ENCODE measurements around the gene E2F6. TPM values are rescaled to one million over a fixed set of nuclear protein-coding genes. Genes with fewer than 3 reads are reported as not detected.

The E2F6 gene
- total and polyA plus RNA-seq, 2 donors from 2014 or later, result 7.8 to 12.7 TPM

DNA sequence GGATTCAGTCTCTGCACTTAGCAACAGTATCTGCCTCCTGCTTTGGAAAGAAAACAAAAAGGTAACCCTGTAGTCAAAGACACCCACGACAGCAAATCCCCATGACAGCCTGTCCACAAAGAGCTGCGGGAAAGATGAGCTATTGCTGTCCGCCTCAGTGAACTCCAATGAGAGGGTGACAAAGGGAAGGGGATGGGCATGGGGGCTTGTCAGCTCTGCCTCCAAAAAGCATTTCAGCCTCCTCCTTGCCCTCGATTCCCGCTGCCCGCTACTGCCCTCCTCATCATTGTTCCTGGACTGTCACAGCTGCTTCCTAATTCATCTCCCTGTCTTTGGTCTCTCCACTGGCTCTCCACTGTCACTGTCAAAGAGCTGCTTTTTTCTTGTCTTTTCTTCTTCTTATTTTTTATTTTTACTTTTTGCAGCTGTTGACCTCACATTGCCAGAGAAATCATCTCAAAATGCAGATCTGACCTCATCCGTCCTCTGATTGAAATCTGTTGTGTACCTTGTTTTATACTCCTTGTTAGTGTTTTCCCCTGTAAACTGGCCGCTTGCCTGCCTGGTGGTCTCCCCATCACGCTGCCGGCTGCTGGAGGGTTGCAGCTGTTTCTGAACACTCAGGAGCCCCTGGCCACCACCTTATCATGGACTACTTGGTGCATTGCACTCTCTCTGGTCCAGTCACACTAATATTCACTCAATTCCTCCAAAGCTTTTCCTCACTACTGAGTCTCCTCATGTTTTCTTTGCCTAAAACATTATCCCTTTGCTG is 7.9 kb upstream of the E2F6 start:
- no peaks in the 10 kb centered on the region for H3K36me3 ChIP-seq (ENCODE audit: control insufficient read depth in 2 of 3, insufficient read depth in 3 of 3, low read length in 3 of 3)
- H3K27me3 ChIP-seq (ENCODE audit: control insufficient read depth, insufficient read depth, low read length), result no peaks in the 10 kb centered on the region
- H3K9me3 ChIP-seq (ENCODE audit: control insufficient read depth in 2 of 3, insufficient read depth in 1 of 3, low read length in 3 of 3), result no peaks in the 10 kb centered on the region
- intact Hi-C loops (cut with DNase I), result loop anchor here (10.0 kb wide), 1 partner anchor 311 kb away; no protein-coding TSS in a partner anchor
- H3K9ac ChIP-seq (ENCODE audit: low read length in 3 of 3), result no peak overlapping the region
- TF ChIP-seq, protein P1, sequence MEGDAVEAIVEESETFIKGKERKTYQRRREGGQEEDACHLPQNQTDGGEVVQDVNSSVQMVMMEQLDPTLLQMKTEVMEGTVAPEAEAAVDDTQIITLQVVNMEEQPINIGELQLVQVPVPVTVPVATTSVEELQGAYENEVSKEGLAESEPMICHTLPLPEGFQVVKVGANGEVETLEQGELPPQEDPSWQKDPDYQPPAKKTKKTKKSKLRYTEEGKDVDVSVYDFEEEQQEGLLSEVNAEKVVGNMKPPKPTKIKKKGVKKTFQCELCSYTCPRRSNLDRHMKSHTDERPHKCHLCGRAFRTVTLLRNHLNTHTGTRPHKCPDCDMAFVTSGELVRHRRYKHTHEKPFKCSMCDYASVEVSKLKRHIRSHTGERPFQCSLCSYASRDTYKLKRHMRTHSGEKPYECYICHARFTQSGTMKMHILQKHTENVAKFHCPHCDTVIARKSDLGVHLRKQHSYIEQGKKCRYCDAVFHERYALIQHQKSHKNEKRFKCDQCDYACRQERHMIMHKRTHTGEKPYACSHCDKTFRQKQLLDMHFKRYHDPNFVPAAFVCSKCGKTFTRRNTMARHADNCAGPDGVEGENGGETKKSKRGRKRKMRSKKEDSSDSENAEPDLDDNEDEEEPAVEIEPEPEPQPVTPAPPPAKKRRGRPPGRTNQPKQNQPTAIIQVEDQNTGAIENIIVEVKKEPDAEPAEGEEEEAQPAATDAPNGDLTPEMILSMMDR (IDR thresholded peaks at IDR 0.05; ENCODE audit: borderline replicate concordance, extremely low read depth, insufficient read depth), result no peak
- no peak overlapping the region for H3K4me3 ChIP-seq (ENCODE audit: low read length in 3 of 3)
- no peak overlapping the region for H3K27ac ChIP-seq (ENCODE audit: low read depth in 2 of 2, low read length in 2 of 2)
- FAIRE-seq, result no peak
- H3K4me1 ChIP-seq (ENCODE audit: control insufficient read depth in 2 of 3, insufficient read depth in 2 of 3, low read depth in 1 of 3, low read length in 3 of 3), result no peaks in the 10 kb centered on the region
- peak in 3 of 5 donors; percentile 30 to 64 (median 50) for DNase-seq

DNA sequence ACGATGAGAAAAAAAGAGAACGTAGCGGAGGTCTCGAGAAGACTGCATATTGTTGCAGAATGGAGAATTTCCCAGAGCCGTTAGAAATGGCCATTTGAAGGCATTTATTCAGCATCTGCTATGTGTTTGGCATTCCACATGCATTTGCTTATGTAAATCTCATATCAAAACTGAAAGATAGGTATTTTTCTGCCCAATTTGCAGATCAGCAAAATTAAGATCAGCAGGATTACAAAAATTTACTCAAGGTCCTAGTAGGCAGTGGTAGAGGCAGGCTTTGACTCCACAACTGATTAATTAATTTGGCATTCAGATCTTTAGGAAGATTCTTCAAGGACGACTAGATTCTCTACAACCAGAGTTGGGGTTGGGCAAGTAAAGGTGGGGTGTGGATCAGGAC is 1.8 kb upstream of the E2F6 start:
- H3K4me1 ChIP-seq (ENCODE audit: control insufficient read depth in 2 of 3, insufficient read depth in 2 of 3, low read depth in 1 of 3, low read length in 3 of 3), result peaks cover 0 to 8% (median 6%) of the 10 kb centered on the region in 3 donors
- H3K9ac ChIP-seq (ENCODE audit: low read length in 3 of 3), result no peak overlapping the region
- H3K27me3 ChIP-seq (ENCODE audit: control insufficient read depth, insufficient read depth, low read length), result no peaks in the 10 kb centered on the region
- H3K36me3 ChIP-seq (ENCODE audit: control insufficient read depth in 2 of 3, insufficient read depth in 3 of 3, low read length in 3 of 3), result peaks cover 0 to 8% (median 0%) of the 10 kb centered on the region in 3 donors
- DNase-seq (no peak), FAIRE-seq (no peak)
- H3K4me3 ChIP-seq (ENCODE audit: low read length in 3 of 3), result no peak overlapping the region
- intact Hi-C loops (cut with DNase I), result no loop called here
- TF ChIP-seq, protein P1 (IDR thresholded peaks at IDR 0.05; ENCODE audit: borderline replicate concordance, extremely low read depth, insufficient read depth), result no peak
- no peak overlapping the region for H3K27ac ChIP-seq (ENCODE audit: low read depth in 2 of 2, low read length in 2 of 2)
- H3K9me3 ChIP-seq (ENCODE audit: control insufficient read depth in 2 of 3, insufficient read depth in 1 of 3, low read length in 3 of 3), result no peaks in the 10 kb centered on the region

DNA sequence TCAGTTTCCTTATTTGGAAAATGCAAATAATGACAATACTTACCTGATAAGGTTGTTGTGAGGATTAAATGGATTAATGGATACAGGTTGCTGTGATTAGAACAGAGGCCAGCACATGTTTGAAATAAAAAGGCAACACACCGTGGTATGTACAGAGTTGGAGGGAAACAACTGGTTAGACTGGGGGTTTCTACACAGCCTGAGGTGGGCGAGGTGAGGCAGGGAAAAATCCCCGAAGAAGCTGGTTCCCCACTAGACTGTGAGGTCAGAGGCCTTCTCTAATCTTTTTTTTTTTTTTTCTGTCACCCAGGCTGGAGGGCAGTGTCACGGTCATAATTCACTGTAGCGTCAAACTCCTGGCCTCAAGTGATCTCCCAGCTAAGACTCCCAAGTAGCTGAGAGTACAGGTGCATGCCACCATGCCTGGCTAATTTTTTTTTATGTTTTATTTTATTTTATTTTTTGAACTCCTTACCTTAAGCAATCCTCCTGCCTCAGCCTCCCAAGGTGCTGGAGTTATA is 1.2 kb upstream of the E2F6 start:
- Histone ChIP-seq H3K27ac (ENCODE audit: low read depth in 2 of 2, low read length in 2 of 2) (no peak overlapping the region), H3K36me3 (ENCODE audit: control insufficient read depth in 2 of 3, insufficient read depth in 3 of 3, low read length in 3 of 3) (peaks cover 0 to 8% (median 0%) of the 10 kb centered on the region in 3 donors), H3K4me3 (ENCODE audit: low read length in 3 of 3) (no peak overlapping the region), H3K9ac (ENCODE audit: low read length in 3 of 3) (no peak overlapping the region), H3K4me1 (ENCODE audit: control insufficient read depth in 2 of 3, insufficient read depth in 2 of 3, low read depth in 1 of 3, low read length in 3 of 3) (peaks cover 0 to 10% (median 6%) of the 10 kb centered on the region in 3 donors), H3K9me3 (ENCODE audit: control insufficient read depth in 2 of 3, insufficient read depth in 1 of 3, low read length in 3 of 3) (no peaks in the 10 kb centered on the region), H3K27me3 (ENCODE audit: control insufficient read depth, insufficient read depth, low read length) (no peaks in the 10 kb centered on the region)
- intact Hi-C loops (cut with DNase I), result no loop called here
- no peak for FAIRE-seq
- TF ChIP-seq, protein P1 (IDR thresholded peaks at IDR 0.05; ENCODE audit: borderline replicate concordance, extremely low read depth, insufficient read depth), result no peak
- no peak for DNase-seq
